GM18907 (cell line): ENCODE data around the gene SKAP2.

Experiments used
- ATAC-seq: cut with Tn5 transposase; IDR thresholded peaks from one replicate; pipeline ENCODE4 v1.9.1; 2021; ENCODE audit warnings: mild to moderate bottlenecking, moderate library complexity; ENCODE audit not compliant: unreplicated experiment

The SKAP2 gene

DNA sequence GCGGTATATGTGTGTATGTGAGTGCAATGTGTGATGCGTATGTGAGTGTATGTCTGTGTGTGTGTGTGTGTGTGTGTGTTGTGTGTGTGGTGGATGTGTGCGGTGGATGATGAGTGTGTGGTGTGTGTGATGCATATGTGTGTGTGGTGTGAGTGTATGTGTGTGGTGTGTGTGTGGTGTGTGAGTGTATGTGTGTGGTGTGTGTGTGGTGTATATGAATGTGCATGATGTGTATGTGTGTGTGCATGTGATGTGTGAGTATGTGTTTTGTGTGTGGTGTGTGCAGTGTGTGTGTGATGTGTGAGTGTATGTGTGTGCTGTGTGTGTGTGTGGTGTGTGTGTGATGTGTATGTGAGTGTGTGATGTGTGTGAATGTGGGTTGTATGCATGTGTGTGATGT lies 222.0 kb downstream of the SKAP2 start:
- no peak for ATAC-seq

DNA sequence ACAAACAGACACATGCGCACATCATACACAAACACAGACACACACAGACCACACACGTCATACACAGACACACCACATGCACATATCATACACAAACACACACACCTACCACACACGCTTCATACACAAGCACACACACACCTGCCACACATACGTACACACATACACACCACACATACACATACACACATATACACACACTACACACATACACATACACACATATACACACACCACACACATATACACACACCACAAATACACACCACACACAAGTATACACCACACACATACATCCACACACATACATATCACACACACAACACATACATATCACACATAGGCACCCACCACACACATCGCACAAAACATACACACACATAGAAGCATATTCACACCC lies 224.7 kb downstream of the SKAP2 start:
- no peak for ATAC-seq

DNA sequence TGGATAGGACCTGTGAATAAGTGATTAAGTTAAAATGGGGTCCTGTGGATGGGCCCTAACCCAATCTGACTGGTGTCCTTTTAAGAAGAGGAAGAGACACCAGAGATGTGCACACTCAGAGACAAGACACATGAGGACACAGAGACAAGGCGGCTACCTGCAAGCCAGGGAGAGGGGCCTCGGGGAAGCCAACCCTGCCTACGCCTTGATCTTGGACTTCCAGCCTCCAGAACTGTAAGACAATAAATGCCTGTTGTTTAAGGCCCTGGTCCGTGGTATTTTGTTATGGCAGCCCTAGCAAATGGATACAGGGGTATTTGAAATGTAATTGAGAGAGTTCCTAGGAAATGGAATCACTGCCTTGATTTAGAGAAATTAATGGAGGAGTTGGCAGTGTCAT lies 225.3 kb downstream of the SKAP2 start:
- ATAC-seq, result no peak

DNA sequence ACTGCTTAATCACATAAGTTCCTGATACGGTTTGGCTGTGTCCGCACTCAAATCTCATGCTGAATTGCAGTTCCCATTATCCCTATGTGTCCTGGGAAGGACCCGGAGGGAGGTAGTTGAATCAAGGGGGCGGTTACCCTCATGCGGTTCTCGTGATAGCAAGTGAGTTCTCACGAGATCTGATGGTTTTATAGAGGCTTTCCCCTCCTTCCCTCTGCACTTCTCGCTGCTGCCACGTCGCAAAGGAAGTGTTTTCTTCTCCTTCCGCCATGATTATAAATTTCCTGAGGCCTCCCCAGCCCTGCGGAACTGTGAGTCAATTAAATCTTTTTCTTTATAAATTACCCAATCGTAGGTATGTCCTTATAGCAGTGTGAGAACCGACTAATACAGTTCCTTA lies 226.2 kb downstream of the SKAP2 start:
- no peak for ATAC-seq

DNA sequence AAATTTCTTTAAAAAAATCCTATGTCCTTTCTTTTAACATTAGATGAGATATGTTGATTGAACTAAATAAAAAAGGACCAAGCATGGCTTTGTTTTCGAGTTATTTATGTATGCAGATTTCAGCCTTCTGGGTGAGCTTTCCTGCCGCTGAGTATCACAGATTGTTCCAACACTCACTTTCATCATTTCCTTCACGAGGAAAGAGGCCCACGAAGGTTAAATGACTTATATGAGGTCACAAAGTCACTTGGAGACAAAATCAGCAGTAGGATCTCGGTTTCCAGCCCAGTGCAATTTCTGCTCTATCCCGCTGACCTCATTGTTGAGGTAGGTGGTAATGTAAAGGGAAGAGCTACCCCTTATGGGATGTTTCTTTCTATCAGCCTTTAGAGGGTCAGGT lies 226.8 kb downstream of the SKAP2 start:
- ATAC-seq, result no peak

DNA sequence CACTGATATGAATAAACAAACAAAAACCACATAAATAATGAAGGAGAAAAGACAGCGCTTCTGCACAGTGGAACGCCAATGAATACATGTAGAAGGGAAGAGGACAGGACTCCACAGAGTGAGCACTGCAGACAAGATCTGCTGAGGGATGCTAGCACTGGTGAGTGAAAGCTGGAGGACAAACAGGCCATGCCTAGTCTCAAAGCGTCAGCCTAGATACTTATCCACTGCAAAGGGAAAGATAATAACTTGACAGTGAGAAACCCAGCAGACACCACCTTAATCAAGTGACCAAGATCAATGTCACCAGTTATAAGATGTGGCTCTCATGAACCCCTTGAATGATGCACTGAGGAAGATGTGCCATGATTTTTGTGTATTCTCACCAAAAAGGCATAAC lies 227.6 kb downstream of the SKAP2 start:
- ATAC-seq, result no peak

DNA sequence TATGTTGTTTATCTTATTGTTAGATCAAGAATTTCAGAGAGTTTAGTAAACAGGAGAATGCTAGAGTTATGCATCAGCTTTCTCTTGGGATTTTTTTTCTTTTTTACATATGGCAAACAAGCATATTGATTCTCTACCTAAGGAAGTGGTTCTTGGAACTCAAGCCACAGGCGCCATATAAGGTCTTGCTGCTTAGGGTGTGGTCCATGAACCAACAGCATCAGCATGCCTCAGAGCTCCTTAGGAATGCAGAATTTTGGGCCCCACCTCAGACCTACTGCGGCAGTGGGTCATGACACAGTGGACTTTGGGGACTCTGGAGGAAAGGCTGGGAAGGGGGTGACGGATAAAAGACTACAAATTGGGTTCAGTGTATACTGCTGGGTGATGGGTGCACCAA lies 230.8 kb downstream of the SKAP2 start:
- ATAC-seq, result no peak

DNA sequence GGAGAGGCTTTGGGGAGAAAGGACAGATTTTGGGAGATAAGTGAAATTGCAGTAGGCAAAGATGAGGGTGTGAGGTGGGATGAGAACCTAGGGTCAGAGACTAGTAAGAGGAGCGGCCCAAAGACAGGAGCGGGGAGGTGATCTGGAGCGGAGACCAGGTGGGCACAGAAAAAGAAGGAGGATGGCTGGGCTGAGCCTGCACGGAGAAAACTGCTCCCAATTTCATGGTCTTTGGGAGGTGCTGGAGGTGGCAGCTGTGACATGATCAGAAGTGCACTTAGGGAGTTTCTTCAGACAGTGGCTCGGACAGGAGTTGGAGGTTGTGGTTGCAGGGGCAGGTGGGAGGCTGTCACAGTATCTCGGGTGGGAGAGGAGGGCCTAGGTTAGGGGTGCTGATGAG lies 232.8 kb downstream of the SKAP2 start:
- no peak for ATAC-seq

DNA sequence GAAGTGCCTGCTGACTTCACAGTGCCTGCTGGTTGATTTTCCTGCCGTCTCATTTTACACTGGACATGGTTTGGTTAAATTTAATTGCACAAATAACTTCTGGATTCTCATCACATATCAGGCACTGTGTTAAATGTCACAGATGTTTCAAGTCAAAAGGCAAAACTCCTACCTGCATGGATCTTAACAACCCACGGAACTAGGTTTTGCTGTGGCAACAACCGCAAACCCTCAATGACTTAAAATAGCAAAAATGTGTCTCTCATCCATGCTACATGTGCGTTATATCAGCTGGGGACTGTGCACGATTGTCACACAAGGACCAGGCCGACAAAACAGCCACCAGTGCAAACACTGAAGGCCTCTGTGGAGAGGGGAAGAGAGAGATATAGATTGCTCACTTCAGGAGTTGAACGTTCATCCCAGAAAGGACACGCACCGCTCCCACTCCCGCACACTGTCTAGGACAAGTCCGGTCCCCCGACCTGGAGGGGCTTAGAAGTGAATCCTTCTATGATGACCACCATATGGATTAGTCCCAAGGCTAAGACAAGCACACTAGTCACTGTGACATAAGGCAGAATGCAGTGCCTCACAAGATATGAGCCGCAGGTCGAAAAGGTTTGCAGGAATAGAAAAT lies 233.3 kb downstream of the SKAP2 start:
- no peak for ATAC-seq

DNA sequence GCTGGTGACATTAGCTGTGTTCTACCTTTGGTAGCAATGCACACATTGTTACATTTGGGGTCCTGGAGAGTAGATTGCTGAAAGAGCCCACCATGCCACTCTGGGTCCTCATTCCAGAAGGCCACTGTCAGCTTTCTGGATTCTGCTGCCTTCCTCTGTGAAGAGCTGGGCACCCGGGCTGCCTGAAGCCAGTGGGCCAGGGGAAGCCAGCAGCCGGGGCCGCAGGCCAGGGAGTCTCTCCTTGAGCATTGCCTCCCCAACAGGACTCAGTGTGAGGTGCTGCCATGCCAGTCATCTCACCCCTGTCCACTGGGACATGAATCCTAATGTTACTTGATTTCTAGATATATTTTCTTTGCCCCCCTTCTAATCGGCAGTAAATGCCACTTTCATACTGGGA lies 234.0 kb downstream of the SKAP2 start:
- no peak for ATAC-seq

DNA sequence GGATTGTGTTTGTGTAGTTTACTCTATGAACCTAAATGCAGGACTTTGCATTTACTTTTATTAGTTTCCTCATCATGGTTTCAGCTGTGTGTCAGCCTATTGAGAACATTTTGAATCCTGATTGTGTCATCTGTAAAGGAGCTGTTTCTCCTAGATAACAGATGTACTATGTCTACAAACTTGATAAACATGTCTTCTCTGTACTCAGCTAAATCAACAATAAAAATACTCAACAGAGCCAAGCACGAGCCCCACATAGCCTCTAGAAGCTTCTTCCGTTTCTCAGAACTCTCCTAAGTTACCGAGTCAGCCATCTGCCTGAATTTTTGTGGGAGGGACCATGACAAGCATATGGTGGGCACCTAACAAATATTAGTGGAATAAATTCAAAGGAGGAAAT lies 234.7 kb downstream of the SKAP2 start:
- ATAC-seq, result no peak

DNA sequence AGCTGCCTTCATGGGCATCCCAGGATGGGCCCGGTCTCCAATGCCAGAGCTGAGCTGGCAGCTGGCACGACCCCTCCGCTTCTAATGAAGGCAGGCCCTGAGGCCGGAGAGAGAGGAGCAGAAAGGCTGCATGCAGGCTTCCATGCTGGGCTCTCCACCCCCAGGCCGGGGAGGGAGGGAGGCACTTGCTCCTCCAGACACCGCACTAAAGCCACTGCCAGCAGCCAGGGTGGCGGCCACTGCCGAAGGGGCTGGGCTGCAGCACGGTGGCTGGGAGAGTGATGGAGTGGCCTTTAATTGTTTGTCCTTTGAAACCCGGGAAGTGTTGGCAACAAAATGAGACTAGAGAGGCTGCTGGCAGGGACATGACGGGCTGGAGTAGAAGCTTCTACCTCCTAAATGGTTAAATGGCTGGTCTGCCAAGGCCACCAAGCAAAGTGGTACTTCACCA lies 236.5 kb downstream of the SKAP2 start:
- ATAC-seq, result no peak

DNA sequence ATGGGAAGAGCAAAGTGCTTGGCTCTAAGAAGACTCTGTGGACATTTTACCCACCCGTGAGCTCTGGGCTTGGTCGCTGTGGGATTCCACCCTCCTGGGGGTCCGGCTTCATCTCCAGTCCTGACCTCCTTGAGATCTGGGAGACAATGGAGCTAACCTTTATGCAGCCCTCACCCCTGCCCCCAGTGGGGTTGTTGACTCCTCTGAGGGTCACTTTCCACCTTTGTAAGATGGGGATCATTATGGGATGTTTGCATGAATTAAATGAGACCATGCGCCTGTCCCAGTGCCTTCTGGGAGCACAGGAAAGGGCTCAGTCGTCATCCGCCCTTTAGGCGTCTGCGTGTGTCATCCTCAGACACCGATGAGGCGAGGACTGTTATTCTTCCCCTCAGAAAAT lies 237.2 kb downstream of the SKAP2 start:
- ATAC-seq, result no peak

DNA sequence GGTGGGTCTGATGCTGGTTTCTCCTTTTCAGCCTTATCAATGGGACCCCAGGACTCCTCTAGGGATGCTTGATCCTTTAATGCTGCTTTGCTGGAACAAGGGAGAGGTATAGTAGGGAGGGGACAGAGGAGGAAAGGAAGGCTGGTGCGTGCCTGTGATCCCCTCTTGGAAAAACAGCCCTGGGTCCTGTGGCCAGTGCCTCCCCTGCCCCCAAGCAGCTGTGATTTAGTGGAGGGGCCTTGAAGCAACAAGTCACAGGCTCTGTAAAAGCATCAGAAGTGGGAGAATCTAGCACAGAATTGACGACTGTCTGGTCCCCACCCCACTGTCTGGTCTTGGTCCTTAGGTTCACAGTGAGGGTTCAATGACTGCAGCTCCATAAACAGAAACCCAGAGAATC lies 237.7 kb downstream of the SKAP2 start:
- no peak for ATAC-seq

DNA sequence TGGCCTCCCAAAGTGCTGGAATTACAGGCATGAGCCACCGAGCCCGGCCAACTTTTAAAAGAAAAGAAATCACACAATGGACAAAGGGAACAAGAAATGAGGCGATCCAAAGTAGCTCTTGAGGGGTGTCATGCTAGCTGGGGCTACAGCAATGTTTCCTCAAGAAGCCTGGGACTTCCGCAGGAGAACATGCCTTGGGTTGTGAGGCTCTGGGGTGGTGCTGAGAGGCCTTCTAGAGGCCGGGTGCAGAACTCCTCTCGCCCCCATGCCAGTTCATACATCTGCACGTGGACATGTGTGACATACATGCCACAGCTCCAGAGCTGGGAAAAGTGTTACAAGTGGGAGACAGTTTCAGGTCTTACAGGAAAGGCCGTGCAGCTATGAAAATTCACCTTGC lies 238.2 kb downstream of the SKAP2 start:
- no peak for ATAC-seq

DNA sequence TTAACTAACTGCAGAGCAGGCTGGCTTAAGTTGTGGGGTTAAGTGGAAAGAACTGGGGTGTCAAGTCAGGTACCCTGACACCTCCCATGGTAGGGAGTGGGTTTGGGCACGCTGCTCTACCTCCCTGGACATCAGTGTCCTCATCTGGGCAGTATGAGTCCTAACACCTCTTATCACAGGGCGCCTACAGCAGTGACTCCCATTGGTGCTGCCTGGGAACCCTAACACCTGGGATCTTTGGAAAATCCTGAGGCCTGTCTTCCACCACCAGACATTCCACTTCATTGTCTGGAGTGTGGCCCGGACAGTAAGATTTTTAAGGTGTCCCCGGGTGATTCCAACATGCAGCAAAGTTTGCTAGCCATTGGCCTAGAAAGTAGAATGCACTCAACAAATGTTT lies 239.1 kb downstream of the SKAP2 start:
- ATAC-seq, result no peak

DNA sequence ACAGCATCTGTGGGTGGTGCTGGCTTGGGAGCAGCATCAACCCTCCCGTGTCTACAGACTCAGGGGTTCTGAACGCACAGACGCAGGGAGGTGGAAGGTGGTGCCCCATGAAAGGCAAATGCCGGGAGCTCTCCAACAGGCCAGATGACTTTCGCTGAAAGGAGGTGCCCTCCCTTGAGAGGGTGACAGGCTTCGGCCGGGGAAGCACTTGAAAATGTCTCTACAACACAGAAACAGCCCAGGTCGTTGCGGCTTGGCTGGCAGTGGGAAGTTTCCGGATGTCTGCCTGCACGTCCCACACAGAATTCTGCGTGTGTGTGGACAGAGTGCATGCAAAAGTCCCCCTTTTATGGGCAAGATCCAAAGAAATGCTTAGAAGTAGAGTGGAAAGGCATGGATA lies 239.6 kb downstream of the SKAP2 start:
- no peak for ATAC-seq

DNA sequence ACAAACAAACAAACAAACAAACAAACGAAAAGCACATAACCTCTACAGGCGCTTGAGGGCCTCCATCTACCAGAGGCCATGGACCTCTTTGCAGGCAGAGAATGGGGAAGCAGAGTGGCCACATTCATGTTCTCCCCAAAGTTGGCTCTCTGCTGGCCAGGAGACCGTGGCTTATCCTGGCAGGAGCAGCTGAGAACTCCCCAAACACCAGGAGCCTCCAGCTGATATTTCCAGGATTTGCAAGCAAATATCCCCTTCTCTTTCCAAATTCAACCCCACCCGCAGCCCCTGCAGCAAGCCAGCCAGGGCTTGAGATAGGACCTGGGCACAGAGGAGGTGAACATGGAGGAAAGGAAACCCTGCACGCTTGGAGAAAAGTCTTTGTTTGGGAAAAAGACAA lies 240.0 kb downstream of the SKAP2 start:
- no peak for ATAC-seq

DNA sequence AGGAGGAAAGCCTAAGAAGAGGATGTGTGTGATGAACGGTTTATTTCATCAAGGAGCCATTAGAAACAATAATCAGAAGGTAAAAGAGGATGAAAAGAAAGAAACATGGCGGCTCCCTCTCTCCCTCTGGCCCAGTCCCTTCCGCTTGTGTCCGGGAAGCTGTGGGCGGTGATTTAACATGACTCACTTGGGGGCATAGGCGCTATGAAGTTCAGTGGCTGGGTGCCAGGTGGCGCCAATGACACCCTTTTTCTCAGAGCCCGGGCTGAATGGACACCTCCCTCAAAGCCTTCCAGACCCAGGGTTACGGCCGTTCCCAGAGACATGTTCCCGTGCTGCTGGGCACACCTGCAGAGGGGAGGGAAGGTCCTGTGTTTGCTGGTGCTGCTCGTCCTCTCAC lies 244.0 kb downstream of the SKAP2 start:
- no peak for ATAC-seq

DNA sequence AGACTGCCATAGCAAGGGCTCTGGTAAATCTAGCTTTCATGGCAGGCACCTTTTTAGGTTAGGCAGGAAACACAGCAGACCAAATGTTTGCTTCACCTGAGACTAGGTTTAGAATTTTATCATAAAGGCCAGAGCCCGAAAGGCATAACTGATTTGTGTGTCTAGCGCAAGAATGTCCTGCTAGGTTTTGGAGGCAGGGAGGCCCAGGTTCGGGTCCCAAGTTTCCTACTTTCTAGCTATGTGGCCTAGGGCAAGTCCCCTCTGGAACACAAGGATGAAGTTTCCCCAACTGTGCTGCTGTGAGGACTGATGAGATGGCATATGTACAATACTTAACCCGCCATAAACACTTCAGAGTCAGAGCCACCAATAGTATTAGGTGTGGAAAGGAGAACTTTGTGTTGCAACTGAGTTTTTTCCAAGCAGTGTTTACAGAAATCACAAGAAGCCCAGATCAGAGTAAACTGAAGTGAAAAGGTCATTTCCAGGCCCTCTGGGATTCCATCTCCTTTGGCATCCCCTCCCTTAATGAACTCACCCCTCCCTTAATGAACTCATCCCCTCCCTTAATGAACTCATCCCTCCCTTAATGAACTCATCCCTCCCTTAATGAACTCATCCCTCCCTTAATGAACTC lies 244.9 kb downstream of the SKAP2 start:
- no peak for ATAC-seq

DNA sequence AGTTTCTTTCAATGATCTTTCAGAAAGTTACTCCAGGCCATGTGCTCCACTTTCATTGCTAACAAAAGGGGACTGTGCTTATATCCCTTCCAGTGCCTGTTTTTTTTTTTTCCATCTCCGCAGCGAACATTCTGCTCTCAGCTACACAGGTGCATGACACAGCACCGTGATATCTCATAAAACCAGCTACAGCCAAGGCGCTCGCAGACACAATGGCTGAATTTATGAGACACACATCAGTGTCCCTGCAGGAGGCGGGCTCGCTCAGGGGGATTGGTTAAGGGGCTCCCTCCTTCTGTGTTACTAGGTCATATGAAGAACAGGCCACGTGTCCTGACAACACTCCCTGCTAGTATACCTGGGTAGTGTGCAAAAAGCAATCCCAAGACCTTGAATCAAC lies 245.5 kb downstream of the SKAP2 start:
- no peak for ATAC-seq

DNA sequence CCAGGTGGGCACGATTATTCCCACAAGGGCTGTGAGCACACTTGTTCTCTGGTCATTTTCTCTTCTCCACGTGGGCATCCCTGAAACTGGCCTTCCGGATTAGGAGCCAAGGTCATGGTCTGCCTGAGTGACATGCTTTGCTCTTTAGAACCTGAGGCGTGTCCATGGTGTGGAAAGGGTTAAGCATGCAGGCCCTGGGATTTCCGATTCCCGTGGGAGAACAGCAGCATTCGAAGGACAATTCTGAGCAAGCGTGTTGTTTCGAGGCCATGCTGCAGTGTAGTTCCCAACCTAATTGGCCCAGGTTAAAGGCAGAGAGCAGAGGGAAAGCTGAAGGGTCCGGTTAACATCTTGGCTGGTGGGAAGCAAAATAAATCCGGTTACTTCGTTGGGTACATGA lies 245.9 kb downstream of the SKAP2 start:
- no peak for ATAC-seq
